ENCODE data around the gene PFKM.

Gene PFKM

GRCh38 chr12:48160046-48160445 is 40.9 kb downstream of the PFKM start:
- DNase-seq (ENCODE audit: low spot score) (no peak), ATAC-seq (ENCODE audit: low read depth) (no peak)
- Histone ChIP-seq H3K36me3 (ENCODE audit: low read depth) (no peaks in the 10 kb centered on the region), H3K27me3 (ENCODE audit: insufficient read depth, poor library complexity, severe bottlenecking) (no peaks in the 10 kb centered on the region), H3K9me3 (ENCODE audit: severe bottlenecking) (no peaks in the 10 kb centered on the region), H3K4me3 (ENCODE audit: severe bottlenecking) (no peak overlapping the region), H3K4me1 (ENCODE audit: insufficient read depth, poor library complexity, severe bottlenecking) (peaks cover 5% of the 10 kb centered on the region), H3K27ac (ENCODE audit: poor library complexity, severe bottlenecking) (no peak overlapping the region)
- TF ChIP-seq, protein P1, sequence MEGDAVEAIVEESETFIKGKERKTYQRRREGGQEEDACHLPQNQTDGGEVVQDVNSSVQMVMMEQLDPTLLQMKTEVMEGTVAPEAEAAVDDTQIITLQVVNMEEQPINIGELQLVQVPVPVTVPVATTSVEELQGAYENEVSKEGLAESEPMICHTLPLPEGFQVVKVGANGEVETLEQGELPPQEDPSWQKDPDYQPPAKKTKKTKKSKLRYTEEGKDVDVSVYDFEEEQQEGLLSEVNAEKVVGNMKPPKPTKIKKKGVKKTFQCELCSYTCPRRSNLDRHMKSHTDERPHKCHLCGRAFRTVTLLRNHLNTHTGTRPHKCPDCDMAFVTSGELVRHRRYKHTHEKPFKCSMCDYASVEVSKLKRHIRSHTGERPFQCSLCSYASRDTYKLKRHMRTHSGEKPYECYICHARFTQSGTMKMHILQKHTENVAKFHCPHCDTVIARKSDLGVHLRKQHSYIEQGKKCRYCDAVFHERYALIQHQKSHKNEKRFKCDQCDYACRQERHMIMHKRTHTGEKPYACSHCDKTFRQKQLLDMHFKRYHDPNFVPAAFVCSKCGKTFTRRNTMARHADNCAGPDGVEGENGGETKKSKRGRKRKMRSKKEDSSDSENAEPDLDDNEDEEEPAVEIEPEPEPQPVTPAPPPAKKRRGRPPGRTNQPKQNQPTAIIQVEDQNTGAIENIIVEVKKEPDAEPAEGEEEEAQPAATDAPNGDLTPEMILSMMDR (IDR thresholded peaks at IDR 0.05; ENCODE audit: poor library complexity, severe bottlenecking), result no peak

DNA sequence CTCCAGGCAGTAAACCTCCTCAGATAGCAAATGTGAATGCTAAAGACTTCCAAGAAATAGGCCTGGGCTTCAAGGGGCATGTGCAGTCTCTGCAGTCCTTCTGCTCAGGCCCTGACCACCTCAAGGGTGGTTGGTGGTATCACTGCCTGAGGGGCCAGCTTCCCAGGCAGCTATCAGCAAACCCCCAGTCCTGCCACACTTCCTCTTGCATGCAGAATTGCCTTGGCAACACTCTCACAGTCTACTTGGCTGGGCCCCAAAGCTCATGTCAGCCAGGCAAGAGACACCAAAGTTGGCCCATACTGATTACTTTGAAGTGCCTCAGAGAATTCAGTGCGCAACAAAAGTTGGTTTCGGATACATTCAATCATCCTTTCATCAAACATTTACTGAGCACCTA is 41.6 kb downstream of the PFKM start:
- Histone ChIP-seq H3K36me3 (ENCODE audit: low read depth) (no peaks in the 10 kb centered on the region), H3K4me1 (ENCODE audit: insufficient read depth, poor library complexity, severe bottlenecking) (peaks cover 5% of the 10 kb centered on the region), H3K9me3 (ENCODE audit: severe bottlenecking) (no peaks in the 10 kb centered on the region), H3K4me3 (ENCODE audit: severe bottlenecking) (no peak overlapping the region), H3K27me3 (ENCODE audit: insufficient read depth, poor library complexity, severe bottlenecking) (no peaks in the 10 kb centered on the region), H3K27ac (ENCODE audit: poor library complexity, severe bottlenecking) (no peak overlapping the region)
- DNase-seq (ENCODE audit: low spot score) (no peak), ATAC-seq (ENCODE audit: low read depth) (no peak)
- TF ChIP-seq, protein P1 (IDR thresholded peaks at IDR 0.05; ENCODE audit: poor library complexity, severe bottlenecking), result no peak

DNA sequence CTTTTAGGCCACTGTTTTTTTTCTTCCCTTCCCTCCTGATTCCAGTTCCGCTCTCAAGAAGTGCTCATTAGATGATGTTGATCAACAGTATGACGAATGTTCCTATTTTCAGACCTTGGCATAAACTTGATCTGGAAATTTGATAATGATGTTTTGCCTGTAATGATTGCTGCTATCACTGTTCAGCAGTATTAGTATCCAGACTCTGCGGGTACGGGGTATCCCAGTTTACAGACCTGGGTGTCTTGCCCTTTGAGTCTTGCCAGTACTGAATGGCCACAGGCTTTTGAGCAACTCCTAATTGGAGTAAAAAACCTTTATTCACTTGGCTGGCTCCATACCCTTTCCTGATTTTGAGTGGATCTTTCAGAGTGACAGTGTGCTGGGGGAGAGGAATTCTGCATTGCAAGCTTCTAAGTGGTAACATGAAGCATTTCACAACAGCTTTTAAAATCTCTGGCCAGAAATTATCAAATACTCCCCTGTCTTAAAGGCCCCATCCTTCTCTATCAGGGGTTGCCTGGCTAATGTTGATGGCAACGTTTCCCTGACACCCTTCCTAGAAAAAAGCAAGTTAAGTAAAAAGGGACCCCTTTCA is 44.1 kb downstream of the PFKM start:
- no peaks in the 10 kb centered on the region for H3K27me3 ChIP-seq (ENCODE audit: insufficient read depth, poor library complexity, severe bottlenecking)
- H3K4me3 ChIP-seq (ENCODE audit: severe bottlenecking), result no peak overlapping the region
- DNase-seq (ENCODE audit: low spot score) (no peak), ATAC-seq (ENCODE audit: low read depth) (no peak)
- TF ChIP-seq, protein P1 (IDR thresholded peaks at IDR 0.05; ENCODE audit: poor library complexity, severe bottlenecking), result no peak
- H3K4me1 ChIP-seq (ENCODE audit: insufficient read depth, poor library complexity, severe bottlenecking), result no peaks in the 10 kb centered on the region
- H3K27ac ChIP-seq (ENCODE audit: poor library complexity, severe bottlenecking), result no peak overlapping the region
- H3K36me3 ChIP-seq (ENCODE audit: low read depth), result no peaks in the 10 kb centered on the region
- no peaks in the 10 kb centered on the region for H3K9me3 ChIP-seq (ENCODE audit: severe bottlenecking)

- no peak for ATAC-seq (ENCODE audit: low read depth)
Observed at GRCh38 chr12:48164451-48164850, 45.3 kb downstream of the PFKM start.

More at GRCh38 chr12:48164451-48164850, 45.3 kb downstream of the PFKM start:
- no peaks in the 10 kb centered on the region for H3K36me3 ChIP-seq (ENCODE audit: low read depth)
- no peak overlapping the region for H3K27ac ChIP-seq (ENCODE audit: poor library complexity, severe bottlenecking)
- H3K4me1 ChIP-seq (ENCODE audit: insufficient read depth, poor library complexity, severe bottlenecking), result no peaks in the 10 kb centered on the region
- DNase-seq (ENCODE audit: low spot score), result no peak
- H3K9me3 ChIP-seq (ENCODE audit: severe bottlenecking), result no peaks in the 10 kb centered on the region
- no peak overlapping the region for H3K4me3 ChIP-seq (ENCODE audit: severe bottlenecking)
- TF ChIP-seq, protein P1 (IDR thresholded peaks at IDR 0.05; ENCODE audit: poor library complexity, severe bottlenecking), result no peak
- H3K27me3 ChIP-seq (ENCODE audit: insufficient read depth, poor library complexity, severe bottlenecking), result no peaks in the 10 kb centered on the region

All from RWPE2 (cell line).